Activated CD4-positive, CD25-positive, alpha-beta regulatory T cell (primary cell): ENCODE measurements around the gene MGST3.
"Not testable (repeated sequence)": the region's sequence is repeated elsewhere in the genome, so short reads cannot be mapped to it uniquely, and the experiment has no call there.

ENCODE experiments used
- DNase-seq, 4 experiments: peaks; one replicate each; lab custom pipeline; 2025; lab: John Stamatoyannopoulos, UW

The MGST3 gene

GRCh38 chr1:165658766-165659580 lies 27.9 kb downstream of the MGST3 start:
- DNase-seq = not testable (repeated sequence)

GRCh38 chr1:165659581-165659895 lies 28.5 kb downstream of the MGST3 start:
- no peak for DNase-seq

GRCh38 chr1:165661703-165662102 lies 30.7 kb downstream of the MGST3 start:
- no peak for DNase-seq

- no peak for DNase-seq
Measured at GRCh38 chr1:165662186-165662585, 31.2 kb downstream of the MGST3 start.

- DNase-seq = no peak
Measured at GRCh38 chr1:165666152-165666825, 35.3 kb downstream of the MGST3 start.

GRCh38 chr1:165668184-165668583 lies 37.1 kb downstream of the MGST3 start:
- DNase-seq = no peak

DNA sequence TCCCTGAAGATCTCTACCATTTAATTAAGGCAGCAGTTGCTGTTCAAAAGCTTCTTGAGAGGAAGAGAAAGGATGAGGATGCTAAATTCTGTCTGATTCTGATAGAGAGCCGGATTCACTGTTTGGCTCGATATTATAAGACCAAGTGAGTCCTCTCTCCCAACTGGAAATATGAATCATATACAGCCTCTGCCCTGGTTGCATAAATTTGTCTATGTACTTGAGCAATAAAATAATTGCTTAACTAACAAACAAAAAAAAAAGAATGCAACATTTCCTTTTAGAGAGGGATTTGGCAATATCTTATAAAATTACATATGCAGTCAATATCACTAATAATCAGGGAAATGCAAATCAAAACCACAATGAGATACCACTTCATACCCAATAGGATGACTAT lies 40.5 kb downstream of the MGST3 start:
- no peak for DNase-seq

GRCh38 chr1:165674599-165674998 lies 43.6 kb downstream of the MGST3 start:
- no peak for DNase-seq

DNA sequence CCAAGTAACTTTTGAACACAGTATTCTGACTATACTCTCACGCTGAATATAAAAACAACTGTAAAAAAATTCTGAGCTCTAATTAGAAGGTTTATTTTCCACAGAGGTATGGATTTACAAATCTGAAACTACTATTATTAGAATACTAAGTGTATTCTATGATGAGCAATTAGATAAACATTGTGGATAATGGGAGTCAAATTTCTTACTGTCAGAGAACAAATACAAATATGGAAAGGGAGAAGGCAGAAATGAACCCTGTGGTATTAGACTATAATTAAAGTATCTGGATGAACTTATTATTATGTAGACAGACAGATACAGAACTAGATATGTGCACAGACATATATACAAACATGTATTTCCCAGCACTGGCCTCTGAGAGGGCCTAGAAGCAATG lies 44.8 kb downstream of the MGST3 start:
- no peak for DNase-seq

DNA sequence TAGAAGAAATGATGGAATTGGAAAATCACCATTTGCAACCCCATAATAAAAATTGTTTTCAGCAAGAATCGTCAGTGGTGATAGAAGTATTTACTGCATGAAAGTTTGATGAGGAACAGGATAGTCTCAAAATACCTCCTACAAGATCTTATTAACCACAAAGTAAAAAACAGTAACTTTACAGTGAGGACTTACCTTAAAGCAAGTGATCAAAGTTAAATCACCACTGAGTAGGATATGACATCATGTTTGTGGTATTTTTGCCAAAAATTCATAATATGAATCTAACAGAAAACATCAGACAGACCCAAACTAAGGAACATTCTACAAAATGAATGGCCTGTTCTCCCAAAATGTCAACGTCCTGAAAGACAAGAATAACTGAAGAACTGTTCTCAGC lies 47.5 kb downstream of the MGST3 start:
- DNase-seq = no peak

DNA sequence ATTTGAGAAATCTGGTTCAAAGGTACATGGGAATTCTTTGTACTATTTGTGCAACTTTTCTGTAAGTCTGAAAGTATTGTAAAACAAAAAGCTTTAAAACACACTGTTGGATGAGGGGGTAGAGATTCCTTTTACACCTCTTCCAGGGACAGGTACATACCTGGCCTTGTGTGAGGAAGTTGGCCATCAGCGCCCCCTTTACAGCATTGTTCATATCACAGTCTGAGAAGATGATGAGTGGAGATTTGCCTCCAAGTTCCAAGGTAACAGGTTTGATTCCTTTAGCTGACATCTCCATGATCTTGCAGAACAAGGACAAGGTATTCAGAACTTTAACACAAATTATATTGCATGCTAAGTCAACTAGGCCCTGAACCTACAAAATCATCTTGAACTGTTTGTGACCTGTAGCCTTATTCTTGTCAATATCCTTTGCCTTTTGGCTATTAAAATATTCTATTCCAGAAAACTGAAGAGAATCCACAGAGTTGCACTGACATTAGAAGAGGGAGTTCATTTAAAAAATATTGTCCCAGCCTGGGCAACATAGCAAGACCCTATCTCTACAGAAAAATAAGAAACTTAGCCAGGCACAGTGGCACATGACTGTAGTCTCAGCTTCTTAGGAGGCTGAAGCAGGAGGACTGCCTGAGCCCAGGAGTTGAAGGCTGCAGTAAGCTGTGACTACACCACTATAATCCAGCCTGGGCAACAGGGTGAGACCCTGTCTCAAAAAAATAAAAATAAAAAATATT lies 48.4 kb downstream of the MGST3 start:
- no peak for DNase-seq

- DNase-seq = no peak
Measured at GRCh38 chr1:165680303-165680702, 49.3 kb downstream of the MGST3 start.

DNA sequence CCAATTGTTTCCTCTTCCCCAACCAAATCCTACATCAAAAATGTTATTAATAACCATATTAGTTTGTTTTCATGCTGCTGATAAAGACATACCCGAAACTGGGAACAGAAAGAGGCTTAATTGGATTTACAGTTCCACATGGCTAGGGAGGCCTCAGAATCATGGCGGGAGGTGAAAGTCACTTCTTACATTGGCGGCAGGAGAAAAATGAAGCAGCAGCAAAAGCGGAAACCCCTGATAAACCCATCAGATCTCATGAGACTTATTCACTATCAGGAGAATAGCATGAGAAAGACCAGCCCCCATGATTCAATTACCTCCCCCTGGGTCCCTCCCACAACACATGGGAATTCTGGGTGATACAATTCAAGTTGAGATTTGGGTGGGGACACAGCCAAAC lies 49.7 kb downstream of the MGST3 start:
- not testable (repeated sequence) for DNase-seq

- DNase-seq = no peak
Measured at GRCh38 chr1:165683848-165684485, 52.9 kb downstream of the MGST3 start.

DNA sequence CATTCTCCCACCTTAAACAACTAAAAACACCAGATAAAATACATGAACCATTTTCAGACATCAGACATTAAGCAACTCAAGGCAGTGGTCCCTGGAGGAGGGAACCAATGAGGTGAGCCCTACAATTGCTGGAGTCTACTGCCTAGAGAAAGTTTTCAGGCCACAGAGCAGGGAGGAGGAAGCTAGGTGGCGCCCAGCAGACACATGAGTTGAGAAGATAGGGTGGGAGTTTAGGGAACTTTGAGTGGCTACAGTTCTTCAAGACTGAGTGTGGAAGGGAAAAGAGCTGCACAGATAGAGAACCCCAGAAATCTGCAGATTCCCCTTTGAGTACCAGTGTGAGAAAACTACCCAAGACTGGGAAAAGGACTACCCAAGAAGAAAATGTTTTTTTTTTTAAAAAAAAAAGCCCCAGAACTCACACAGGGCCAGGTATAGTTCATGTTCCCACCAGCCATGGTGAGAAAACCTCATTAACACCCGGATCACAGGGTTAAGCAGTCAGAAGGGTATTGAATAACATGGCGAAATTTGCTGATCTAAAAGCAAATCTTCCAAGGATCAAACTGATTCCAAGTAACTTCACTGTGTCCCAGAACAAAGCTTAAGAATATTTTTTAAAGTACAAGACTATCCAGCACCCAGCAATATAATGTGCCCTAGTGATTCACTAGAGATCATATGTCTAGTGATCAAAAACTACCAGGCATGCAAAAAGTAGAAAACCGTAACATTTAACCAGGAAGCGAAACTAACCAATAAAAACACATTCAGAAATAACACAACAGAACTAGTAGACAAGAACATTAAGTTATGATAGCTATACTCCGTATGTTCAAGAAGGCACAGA lies 55.3 kb downstream of the MGST3 start:
- DNase-seq = no peak

- no peak for DNase-seq
Measured at GRCh38 chr1:165686971-165687433, 56.0 kb downstream of the MGST3 start.

- no peak for DNase-seq
Measured at GRCh38 chr1:165688046-165688445, 57.0 kb downstream of the MGST3 start.

DNA sequence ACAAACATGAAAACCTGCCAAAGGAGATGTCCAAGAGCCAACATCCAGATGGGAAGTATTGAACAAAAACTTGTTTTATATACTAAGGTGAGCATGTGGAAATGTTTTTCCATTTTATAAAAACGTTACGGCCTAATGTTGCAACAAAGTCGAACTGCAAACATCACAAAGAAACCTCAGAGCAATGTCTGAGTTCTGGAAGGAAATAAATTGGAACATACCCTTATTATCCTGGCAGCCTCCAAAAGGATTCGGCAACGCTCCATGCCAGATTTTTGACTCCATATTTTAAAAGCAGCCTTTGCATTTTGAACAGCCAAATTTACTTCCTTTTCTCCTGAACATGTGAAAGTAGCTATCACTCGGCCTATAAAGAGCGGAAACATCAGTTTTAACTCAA lies 64.0 kb downstream of the MGST3 start:
- DNase-seq = no peak

GRCh38 chr1:165696625-165697100 lies 65.6 kb downstream of the MGST3 start:
- DNase-seq = no peak

GRCh38 chr1:165697491-165697880 lies 66.5 kb downstream of the MGST3 start:
- DNase-seq = no peak
